ENCODE data around the gene PUDP.

GRCh38 chrX:7059214-7059838 is 88.6 kb downstream of the PUDP start:
- TF ChIP-seq CTCF (IDR thresholded peaks at IDR 0.05) (no peak), POLR2A (IDR thresholded peaks at IDR 0.05) (no peak)

Measured in adrenal gland (tissue), 5 donors.